Measurements from ENCODE around the gene GPC5.

GRCh38 chr13:92196591-92197256 lies 798.3 kb downstream of the GPC5 start:
- TF ChIP-seq CTCF (IDR thresholded peaks at IDR 0.05) (no peak), POLR2A (IDR thresholded peaks at IDR 0.05) (no peak)

Measured in testis (tissue), 2 donors.